ENCODE results near the gene BEX4.
"Not testable (repeated sequence)": the region's sequence is repeated elsewhere in the genome, so short reads cannot be mapped to it uniquely, and the experiment has no call there.

Gene BEX4

GRCh38 chrX:103220511-103221323 lies 5.8 kb downstream of the BEX4 start:
- Histone ChIP-seq H3K27ac (ENCODE audit: low read length) (no peak overlapping the region), H3K9me3 (ENCODE audit: insufficient read depth, low read length) (no peaks in the 10 kb centered on the region), H3K79me2 (ENCODE audit: low read length) (no peaks in the 10 kb centered on the region), H3K27me3 (ENCODE audit: low read depth, low read length) (no peaks in the 10 kb centered on the region), H3K36me3 (replicated peaks; ENCODE audit: low read depth, low read length) (no peaks in the 10 kb centered on the region), H3K4me1 (ENCODE audit: low read length) (no peaks in the 10 kb centered on the region), H3K4me3 (ENCODE audit: low read length) (no peak overlapping the region), H2AFZ (ENCODE audit: low read depth, low read length) (no peak overlapping the region), H3K4me2 (ENCODE audit: low read length) (no peak overlapping the region), H3K9ac (ENCODE audit: low read length) (no peak overlapping the region), H4K20me1 (ENCODE audit: insufficient read depth, low read length) (no peaks in the 10 kb centered on the region)
- TF ChIP-seq CTCF (IDR thresholded peaks at IDR 0.05; ENCODE audit: low read depth, low read length): no peak
- no peak for TF ChIP-seq EZH2phosphoT487 (IDR thresholded peaks at IDR 0.05; ENCODE audit: low read depth)

GRCh38 chrX:103225918-103226317 lies 11.0 kb downstream of the BEX4 start:
- not testable (repeated sequence) for H3K9ac ChIP-seq (ENCODE audit: low read length); H3K27me3 ChIP-seq (ENCODE audit: low read depth, low read length); H2AFZ ChIP-seq (ENCODE audit: low read depth, low read length); H3K4me3 ChIP-seq (ENCODE audit: low read length); H3K4me1 ChIP-seq (ENCODE audit: low read length); H3K27ac ChIP-seq (ENCODE audit: low read length); H3K4me2 ChIP-seq (ENCODE audit: low read length); H3K9me3 ChIP-seq (ENCODE audit: insufficient read depth, low read length); H3K79me2 ChIP-seq (ENCODE audit: low read length); H3K36me3 ChIP-seq (replicated peaks; ENCODE audit: low read depth, low read length); H4K20me1 ChIP-seq (ENCODE audit: insufficient read depth, low read length)

- no peak overlapping the region for H3K27ac ChIP-seq (ENCODE audit: low read length)
- TF ChIP-seq EZH2phosphoT487 (IDR thresholded peaks at IDR 0.05; ENCODE audit: low read depth): no peak
- H4K20me1 ChIP-seq (ENCODE audit: insufficient read depth, low read length): no peaks in the 10 kb centered on the region
- no peak overlapping the region for H2AFZ ChIP-seq (ENCODE audit: low read depth, low read length)
- no peaks in the 10 kb centered on the region for H3K27me3 ChIP-seq (ENCODE audit: low read depth, low read length)
- H3K36me3 ChIP-seq (replicated peaks; ENCODE audit: low read depth, low read length): no peaks in the 10 kb centered on the region
- no peak overlapping the region for H3K4me3 ChIP-seq (ENCODE audit: low read length)
- no peak overlapping the region for H3K9ac ChIP-seq (ENCODE audit: low read length)
- no peaks in the 10 kb centered on the region for H3K9me3 ChIP-seq (ENCODE audit: insufficient read depth, low read length)
- H3K4me1 ChIP-seq (ENCODE audit: low read length): no peaks in the 10 kb centered on the region
- no peak overlapping the region for H3K4me2 ChIP-seq (ENCODE audit: low read length)
- no peaks in the 10 kb centered on the region for H3K79me2 ChIP-seq (ENCODE audit: low read length)
Observed at GRCh38 chrX:103233263-103233662, 18.4 kb downstream of the BEX4 start.

GRCh38 chrX:103234869-103235268 lies 20.0 kb downstream of the BEX4 start:
- H3K4me1 ChIP-seq (ENCODE audit: low read length): no peaks in the 10 kb centered on the region
- H3K9ac ChIP-seq (ENCODE audit: low read length): no peak overlapping the region
- H2AFZ ChIP-seq (ENCODE audit: low read depth, low read length): no peak overlapping the region
- no peaks in the 10 kb centered on the region for H3K79me2 ChIP-seq (ENCODE audit: low read length)
- no peak overlapping the region for H3K4me3 ChIP-seq (ENCODE audit: low read length)
- no peak overlapping the region for H3K27ac ChIP-seq (ENCODE audit: low read length)
- H3K4me2 ChIP-seq (ENCODE audit: low read length): no peak overlapping the region
- H4K20me1 ChIP-seq (ENCODE audit: insufficient read depth, low read length): no peaks in the 10 kb centered on the region
- TF ChIP-seq EZH2phosphoT487 (IDR thresholded peaks at IDR 0.05; ENCODE audit: low read depth) (no peak), CTCF (IDR thresholded peaks at IDR 0.05; ENCODE audit: low read depth, low read length) (no peak)
- H3K27me3 ChIP-seq (ENCODE audit: low read depth, low read length): no peaks in the 10 kb centered on the region
- no peaks in the 10 kb centered on the region for H3K9me3 ChIP-seq (ENCODE audit: insufficient read depth, low read length)
- H3K36me3 ChIP-seq (replicated peaks; ENCODE audit: low read depth, low read length): no peaks in the 10 kb centered on the region

- H3K4me2 ChIP-seq (ENCODE audit: low read length); H3K36me3 ChIP-seq (replicated peaks; ENCODE audit: low read depth, low read length); H4K20me1 ChIP-seq (ENCODE audit: insufficient read depth, low read length); H3K9ac ChIP-seq (ENCODE audit: low read length); H2AFZ ChIP-seq (ENCODE audit: low read depth, low read length); H3K4me1 ChIP-seq (ENCODE audit: low read length); H3K27ac ChIP-seq (ENCODE audit: low read length); H3K27me3 ChIP-seq (ENCODE audit: low read depth, low read length); H3K9me3 ChIP-seq (ENCODE audit: insufficient read depth, low read length); H3K4me3 ChIP-seq (ENCODE audit: low read length); H3K79me2 ChIP-seq (ENCODE audit: low read length): not testable (repeated sequence)
Observed at GRCh38 chrX:103235608-103236007, 20.7 kb downstream of the BEX4 start.
